ENCODE data around the gene LYRM9.
A peak's percentile ranks its signal among the peaks of the same experiment; 100 is the strongest.
"Not testable (repeated sequence)": the region's sequence is repeated elsewhere in the genome, so short reads cannot be mapped to it uniquely, and the experiment has no call there.

The LYRM9 gene

GRCh38 chr17:27905447-27906225, 12.5 kb upstream of the LYRM9 start:
- no peak for DNase-seq

- no peak for DNase-seq
Observed at GRCh38 chr17:27904534-27905446, 11.6 kb upstream of the LYRM9 start.

- DNase-seq, result no peak
Observed at GRCh38 chr17:27904114-27904513, 10.9 kb upstream of the LYRM9 start.

GRCh38 chr17:27899525-27899924, 6.4 kb upstream of the LYRM9 start:
- no peak for DNase-seq

GRCh38 chr17:27898096-27898495, 4.9 kb upstream of the LYRM9 start:
- DNase-seq, result no peak

GRCh38 chr17:27896701-27897100, 3.5 kb upstream of the LYRM9 start:
- DNase-seq, result no peak

GRCh38 chr17:27895940-27896535, 2.9 kb upstream of the LYRM9 start:
- DNase-seq, result no peak

GRCh38 chr17:27895123-27895895, 2.1 kb upstream of the LYRM9 start:
- DNase-seq, result no peak

GRCh38 chr17:27893841-27894503, 807 bp upstream of the LYRM9 start:
- DNase-seq, result no peak

- DNase-seq, result no peak
Observed at GRCh38 chr17:27892542-27892865, 661 bp downstream of the LYRM9 start.

GRCh38 chr17:27891841-27892240, 1.3 kb downstream of the LYRM9 start:
- DNase-seq, result no peak

GRCh38 chr17:27889711-27890251, 3.4 kb downstream of the LYRM9 start:
- DNase-seq, result no peak

- no peak for DNase-seq
Observed at GRCh38 chr17:27888945-27889344, 4.2 kb downstream of the LYRM9 start.

GRCh38 chr17:27888067-27888466, 5.1 kb downstream of the LYRM9 start:
- DNase-seq, result no peak

- not testable (repeated sequence) for DNase-seq
Observed at GRCh38 chr17:27886348-27886906, 6.7 kb downstream of the LYRM9 start.

- DNase-seq, result no peak
Observed at GRCh38 chr17:27882162-27882840, 10.9 kb downstream of the LYRM9 start.

- DNase-seq, result peak; percentile 57
Observed at GRCh38 chr17:27879987-27880608, 13.1 kb downstream of the LYRM9 start.

- DNase-seq, result peak; percentile 8
Observed at GRCh38 chr17:27878776-27879562, 14.2 kb downstream of the LYRM9 start.

- DNase-seq, result no peak
Observed at GRCh38 chr17:27873746-27874145, 19.4 kb downstream of the LYRM9 start.

- no peak for DNase-seq
Observed at GRCh38 chr17:27873211-27873610, 20.0 kb downstream of the LYRM9 start.
